ENCODE data around the gene ADK.
"Not testable (repeated sequence)": the region's sequence is repeated elsewhere in the genome, so short reads cannot be mapped to it uniquely, and the experiment has no call there.

- TF ChIP-seq, protein P1, sequence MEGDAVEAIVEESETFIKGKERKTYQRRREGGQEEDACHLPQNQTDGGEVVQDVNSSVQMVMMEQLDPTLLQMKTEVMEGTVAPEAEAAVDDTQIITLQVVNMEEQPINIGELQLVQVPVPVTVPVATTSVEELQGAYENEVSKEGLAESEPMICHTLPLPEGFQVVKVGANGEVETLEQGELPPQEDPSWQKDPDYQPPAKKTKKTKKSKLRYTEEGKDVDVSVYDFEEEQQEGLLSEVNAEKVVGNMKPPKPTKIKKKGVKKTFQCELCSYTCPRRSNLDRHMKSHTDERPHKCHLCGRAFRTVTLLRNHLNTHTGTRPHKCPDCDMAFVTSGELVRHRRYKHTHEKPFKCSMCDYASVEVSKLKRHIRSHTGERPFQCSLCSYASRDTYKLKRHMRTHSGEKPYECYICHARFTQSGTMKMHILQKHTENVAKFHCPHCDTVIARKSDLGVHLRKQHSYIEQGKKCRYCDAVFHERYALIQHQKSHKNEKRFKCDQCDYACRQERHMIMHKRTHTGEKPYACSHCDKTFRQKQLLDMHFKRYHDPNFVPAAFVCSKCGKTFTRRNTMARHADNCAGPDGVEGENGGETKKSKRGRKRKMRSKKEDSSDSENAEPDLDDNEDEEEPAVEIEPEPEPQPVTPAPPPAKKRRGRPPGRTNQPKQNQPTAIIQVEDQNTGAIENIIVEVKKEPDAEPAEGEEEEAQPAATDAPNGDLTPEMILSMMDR (IDR thresholded peaks at IDR 0.05; ENCODE audit: extremely low read depth in 1 of 2, insufficient read depth in 1 of 2, low read depth in 1 of 2, low read length in 2 of 2): not testable (repeated sequence)
- TF ChIP-seq POLR2A (IDR thresholded peaks at IDR 0.05; ENCODE audit: low read depth, low read length); POLR2AphosphoS5 (IDR thresholded peaks at IDR 0.05; ENCODE audit: insufficient read depth, low read depth, low read length); EZH2 (IDR thresholded peaks at IDR 0.05; ENCODE audit: borderline replicate concordance, low read depth, low read length, severe bottlenecking); MYC (IDR thresholded peaks at IDR 0.05; ENCODE audit: low read depth, low read length); FOS (IDR thresholded peaks at IDR 0.05; ENCODE audit: borderline replicate concordance, insufficient read depth, low read length); GATA2 (IDR thresholded peaks at IDR 0.05; ENCODE audit: insufficient read depth, insufficient read length, low read depth, low read length): not testable (repeated sequence)
- TF ChIP-seq, protein P2, sequence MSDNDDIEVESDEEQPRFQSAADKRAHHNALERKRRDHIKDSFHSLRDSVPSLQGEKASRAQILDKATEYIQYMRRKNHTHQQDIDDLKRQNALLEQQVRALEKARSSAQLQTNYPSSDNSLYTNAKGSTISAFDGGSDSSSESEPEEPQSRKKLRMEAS (IDR thresholded peaks at IDR 0.05; ENCODE audit: insufficient read depth, insufficient read length): not testable (repeated sequence)
Observed at GRCh38 chr10:74457478-74457877, 306.5 kb downstream of the ADK start.

Measured in endothelial cell of umbilical vein (primary cell).